Liver (tissue), 9 donors: Measurements from ENCODE around the gene TSPAN31. TPM values are rescaled to one million over a fixed set of nuclear protein-coding genes. Genes with fewer than 3 reads are reported as not detected.

ENCODE experiments used
- DNase-seq: peaks from one replicate; pipeline ENCODE4 v3.0.0-alpha.2; 2017; ENCODE audit warnings: low spot score
- H3K27ac ChIP-seq, 2 donors: one replicate each; pipeline ENCODE4 v1.7.0; 2013; ENCODE audit warnings: inconsistent platforms in 2 of 2, low read length in 2 of 2, control low read depth in 1 of 2, low read depth in 1 of 2, mild to moderate bottlenecking in 1 of 2
- H3K27me3 ChIP-seq, 4 donors: one replicate each; pipeline versions ENCODE4 v1.6.1 to v1.7.0; 2013; ENCODE audit warnings: low read length in 3 of 4, inconsistent platforms in 1 of 4, mild to moderate bottlenecking in 1 of 4, moderate library complexity in 1 of 4; ENCODE audit not compliant: control insufficient read depth in 4 of 4, insufficient read depth in 4 of 4
- H3K36me3 ChIP-seq, 4 donors: one replicate each; pipeline versions ENCODE4 v1.6.1 to v1.7.0; 2013; ENCODE audit warnings: low read length in 3 of 4, mild to moderate bottlenecking in 3 of 4, low read depth in 1 of 4, moderate library complexity in 1 of 4; ENCODE audit not compliant: control insufficient read depth in 4 of 4, insufficient read depth in 3 of 4
- H3K4me1 ChIP-seq, 4 donors: one replicate each; pipeline versions ENCODE4 v1.6.1 to v1.7.0; 2013; ENCODE audit warnings: low read length in 3 of 4, mild to moderate bottlenecking in 3 of 4, moderate library complexity in 1 of 4; ENCODE audit not compliant: control insufficient read depth in 4 of 4, insufficient read depth in 4 of 4
- H3K4me3 ChIP-seq, 3 donors: one replicate each; pipeline versions ENCODE4 v1.6.1 to v1.7.0; 2013; ENCODE audit warnings: low read length in 3 of 3, control low read depth in 1 of 3, low read depth in 1 of 3, mild to moderate bottlenecking in 1 of 3
- H3K9ac ChIP-seq, 2 donors: one replicate each; pipeline ENCODE4 v1.7.0; 2013; ENCODE audit warnings: low read length in 2 of 2, mild to moderate bottlenecking in 2 of 2, moderate library complexity in 2 of 2, control low read depth in 1 of 2, low read depth in 1 of 2
- H3K9me3 ChIP-seq, 4 donors: one replicate each; pipeline versions ENCODE4 v1.6.1 to v1.7.0; 2013; ENCODE audit warnings: low read length in 3 of 4; ENCODE audit not compliant: control insufficient read depth in 4 of 4
- EGR1 ChIP-seq, 2 donors: IDR thresholded peaks; 2 replicates each; pipeline ENCODE4 v1.6.1; 2016 to 2018; ENCODE audit warnings: antibody characterized with exemption in 2 of 2, low read depth in 2 of 2
- FOXA2 ChIP-seq: IDR thresholded peaks from 2 replicates; pipeline ENCODE4 v1.6.1; 2016; ENCODE audit warnings: antibody characterized with exemption
- GABPA ChIP-seq, 2 donors: IDR thresholded peaks in 1 of 2; conservative IDR thresholded peaks in 1 of 2; 2 replicates each; pipeline ENCODE4 v1.6.1; 2016; ENCODE audit warnings: antibody characterized with exemption in 2 of 2, mild to moderate bottlenecking in 1 of 2, moderate library complexity in 1 of 2
- HNF4A ChIP-seq, 2 donors: conservative IDR thresholded peaks; 2 replicates each; pipeline ENCODE4 v1.6.1; 2016; ENCODE audit warnings: antibody characterized with exemption in 2 of 2, mild to moderate bottlenecking in 2 of 2
- HNF4G ChIP-seq: IDR thresholded peaks from 2 replicates; pipeline ENCODE4 v1.6.1; 2016; ENCODE audit warnings: antibody characterized with exemption
- JUND ChIP-seq, 2 donors: IDR thresholded peaks; 2 replicates each; pipeline ENCODE4 v1.6.1; 2016; ENCODE audit warnings: antibody characterized with exemption in 2 of 2
- MAX ChIP-seq: IDR thresholded peaks from 2 replicates; pipeline ENCODE4 v1.6.1; 2016; ENCODE audit warnings: antibody characterized with exemption
- REST ChIP-seq: IDR thresholded peaks from 2 replicates; pipeline ENCODE4 v1.6.1; 2016; ENCODE audit warnings: antibody characterized with exemption, mild to moderate bottlenecking
- RXRA ChIP-seq, 2 donors: IDR thresholded peaks; 2 replicates each; pipeline ENCODE4 v1.6.1; 2017 to 2018; ENCODE audit warnings: antibody characterized with exemption in 2 of 2, mild to moderate bottlenecking in 1 of 2
- WGBS: extraction: QIAGEN DNeasy Blood & Tissue Kit; methylation state at CpG from one replicate; pipeline ENCODE4 v1.1.7; 2013; 5-methylcytosine and 5-hydroxymethylcytosine counted together
- polyA plus RNA-seq, 2 donors: library from polyadenylated mRNA; stranded (reverse) in 1 of 2; unstranded in 1 of 2; fragments of 200-250 nt in 1 of 2; fragments of >200 nt in 1 of 2; fragmentation: Nextera tagmentation in 1 of 2; extraction: Ambion mirVana in 1 of 2; gene quantifications; one replicate each; pipeline versions ENCODE4 v1.2.1 to v1.2.3, GENCODE V29; 2013 to 2015
- total RNA-seq, 2 donors: library from RNA; depleted of rRNA; stranded (reverse); fragments of >200 nt; gene quantifications; one replicate each; pipeline ENCODE4 v1.2.3, GENCODE V29; 2014
- donor health status: healthy.
- donor health status: healthy.
- donor health status: healthy.
- donor health status: healthy.
- donor health status: healthy.

Gene TSPAN31
- total and polyA plus RNA-seq, 4 donors: 16.9 to 39.4 (median 24.6) TPM

GRCh38 chr12:57726884-57727757, 17.7 kb upstream of the TSPAN31 start:
- no peaks in the 10 kb centered on the region for H3K9me3 ChIP-seq
- DNase-seq: peak; percentile 36
- TF ChIP-seq REST (peak; percentile 94), HNF4A (conservative IDR thresholded peaks at IDR 0.05) (no peak), MAX (no peak)
- H3K27me3 ChIP-seq: no peaks in the 10 kb centered on the region
- peak overlapping the region in 1 of 3 donors; percentile 45 for H3K4me3 ChIP-seq
- 27% methylated on average over 76 of the region's 76 CpGs for WGBS
- no peaks in the 10 kb centered on the region for H3K36me3 ChIP-seq
- H3K9ac ChIP-seq: no peak overlapping the region
- H3K27ac ChIP-seq: no peak overlapping the region
- H3K4me1 ChIP-seq: peaks cover 0 to 14% (median 9%) of the 10 kb centered on the region in 4 donors

GRCh38 chr12:57727758-57728395, 17.0 kb upstream of the TSPAN31 start:
- WGBS: 40% methylated on average over 21 of the region's 21 CpGs
- no peak overlapping the region for H3K4me3 ChIP-seq
- peak; percentile 32 for DNase-seq
- H3K27me3 ChIP-seq: no peaks in the 10 kb centered on the region
- TF ChIP-seq JUND (IDR thresholded peaks at IDR 0.05): no peak
- no peak for TF ChIP-seq MAX
- TF ChIP-seq HNF4G: no peak
- peak in 1 of 2 donors; percentile 17 for TF ChIP-seq RXRA (IDR thresholded peaks at IDR 0.05)
- no peak for TF ChIP-seq FOXA2
- TF ChIP-seq EGR1 (IDR thresholded peaks at IDR 0.05; ENCODE audit: low read depth in 2 of 2): no peak
- no peak for TF ChIP-seq HNF4A (conservative IDR thresholded peaks at IDR 0.05)
- peaks cover 0 to 14% (median 9%) of the 10 kb centered on the region in 4 donors for H3K4me1 ChIP-seq
- H3K9ac ChIP-seq: no peak overlapping the region
- H3K9me3 ChIP-seq: no peaks in the 10 kb centered on the region
- no peaks in the 10 kb centered on the region for H3K36me3 ChIP-seq
- no peak overlapping the region for H3K27ac ChIP-seq

- Histone ChIP-seq H3K4me1 (peaks cover 0 to 14% (median 9%) of the 10 kb centered on the region in 4 donors), H3K27me3 (no peaks in the 10 kb centered on the region), H3K27ac (no peak overlapping the region), H3K9ac (no peak overlapping the region), H3K36me3 (no peaks in the 10 kb centered on the region), H3K9me3 (no peaks in the 10 kb centered on the region), H3K4me3 (no peak overlapping the region)
- 58% methylated on average over 5 of the region's 5 CpGs for WGBS
- TF ChIP-seq FOXA2 (no peak), GABPA (IDR thresholded peaks at IDR 0.05 in 1 of 2, conservative IDR thresholded peaks at IDR 0.05 in 1 of 2) (no peak), HNF4G (no peak)
- DNase-seq: no peak
These were observed 15.5 kb upstream of the TSPAN31 start for GRCh38 chr12:57729321-57729844.
